Measurements from ENCODE around the gene DLG1.

DNA sequence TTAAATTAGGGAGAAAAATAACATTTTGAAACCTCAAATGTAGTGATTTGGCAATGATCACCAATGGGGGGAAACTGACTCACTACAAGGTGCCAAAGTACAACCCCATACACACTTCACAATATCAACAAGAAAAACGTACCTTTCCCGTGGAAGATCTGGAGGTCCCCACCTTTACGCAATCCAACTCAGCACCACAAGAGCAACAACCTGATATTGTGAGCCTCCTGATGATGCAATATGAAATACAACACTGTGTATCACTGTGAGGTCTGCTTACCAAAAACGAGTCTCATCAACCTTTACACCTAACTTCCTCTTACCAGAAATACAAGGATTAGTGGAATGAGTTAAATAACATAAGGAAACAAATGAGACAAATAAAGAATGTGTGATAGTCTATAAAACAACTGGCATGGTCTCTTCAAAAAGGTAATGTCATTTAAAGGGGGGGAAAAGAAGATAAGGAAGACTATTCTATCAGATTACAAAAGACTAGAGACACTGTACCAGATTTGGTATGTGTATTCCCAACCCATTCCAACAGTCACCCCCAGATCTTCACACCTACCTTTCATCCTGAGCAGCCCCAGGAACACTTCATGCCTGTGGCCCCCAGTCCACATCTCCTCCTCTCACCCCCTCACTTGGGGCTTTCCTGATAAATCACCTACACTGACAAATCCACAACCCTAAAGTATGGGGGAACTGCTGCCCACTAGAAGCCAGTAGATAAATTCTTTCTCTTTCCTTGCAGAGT lies 27.7 kb downstream of the DLG1 start:
- no peak for TF ChIP-seq POLR2A (IDR thresholded peaks at IDR 0.05)
- TF ChIP-seq, protein P1, sequence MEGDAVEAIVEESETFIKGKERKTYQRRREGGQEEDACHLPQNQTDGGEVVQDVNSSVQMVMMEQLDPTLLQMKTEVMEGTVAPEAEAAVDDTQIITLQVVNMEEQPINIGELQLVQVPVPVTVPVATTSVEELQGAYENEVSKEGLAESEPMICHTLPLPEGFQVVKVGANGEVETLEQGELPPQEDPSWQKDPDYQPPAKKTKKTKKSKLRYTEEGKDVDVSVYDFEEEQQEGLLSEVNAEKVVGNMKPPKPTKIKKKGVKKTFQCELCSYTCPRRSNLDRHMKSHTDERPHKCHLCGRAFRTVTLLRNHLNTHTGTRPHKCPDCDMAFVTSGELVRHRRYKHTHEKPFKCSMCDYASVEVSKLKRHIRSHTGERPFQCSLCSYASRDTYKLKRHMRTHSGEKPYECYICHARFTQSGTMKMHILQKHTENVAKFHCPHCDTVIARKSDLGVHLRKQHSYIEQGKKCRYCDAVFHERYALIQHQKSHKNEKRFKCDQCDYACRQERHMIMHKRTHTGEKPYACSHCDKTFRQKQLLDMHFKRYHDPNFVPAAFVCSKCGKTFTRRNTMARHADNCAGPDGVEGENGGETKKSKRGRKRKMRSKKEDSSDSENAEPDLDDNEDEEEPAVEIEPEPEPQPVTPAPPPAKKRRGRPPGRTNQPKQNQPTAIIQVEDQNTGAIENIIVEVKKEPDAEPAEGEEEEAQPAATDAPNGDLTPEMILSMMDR (IDR thresholded peaks at IDR 0.05): no peak
